HepG2 (cell line): ENCODE results near the gene ANO10. TPM values are rescaled to one million over a fixed set of nuclear protein-coding genes. Genes with fewer than 3 reads are reported as not detected.

ENCODE experiments used
- ATAC-seq: fragments of 200-7000 bp; cut with Tn5 transposase; 3 replicates; pipeline ENCODE4 v1.9.1; 2020; ENCODE audit warnings: mild to moderate bottlenecking, moderate library complexity
- BruUV-seq: library from RNA; stranded (reverse); fragments of 400-500 nt; replicated peaks from 2 replicates; lab custom pipeline; 2021; lab: Mats Ljungman, UMichigan
- CTCF ChIA-PET: fragments of 300-600 bp; formaldehyde crosslinking; extraction: SDS; loops from one replicate; lab custom pipeline; 2021; ENCODE audit warnings: low total read pairs, inconsistent platforms, low intra/inter-chr PET ratio; lab: Yijun Ruan, JAX
- POLR2A ChIA-PET: fragments of 350-600 bp; sonication (Branson Sonifier 250); formaldehyde crosslinking; loops from one replicate; lab custom pipeline; 2020; ENCODE audit warnings: antibody characterized with exemption, inconsistent platforms; lab: Yijun Ruan, JAX
- DNase-seq: peaks from one replicate; pipeline ENCODE4 v3.0.0-alpha.2; 2015; ENCODE audit warnings: low spot score
- FAIRE-seq: peaks from 3 replicates; lab custom pipeline; 2011; peaks lifted over from hg19 to GRCh38; lab: Jason Lieb, UNC
- H2AFZ ChIP-seq: one replicate; pipeline ENCODE4 v1.6.1; 2011; ENCODE audit warnings: low read length, inconsistent platforms
- H3K27ac ChIP-seq: fragments of 300-600 bp; 3 replicates; pipeline ENCODE4 v1.8.0; 2011; ENCODE audit warnings: mixed run types, mild to moderate bottlenecking, mixed read lengths, low read length, inconsistent platforms; ENCODE audit not compliant: insufficient read depth; ENCODE audit errors: extremely low read length
- H3K27me3 ChIP-seq, 2 experiments: fragments of 200-600 bp in 1 of 2; 2 replicates in 1 of 2; 3 replicates in 1 of 2; pipeline versions ENCODE4 v1.6.0 to v1.8.0; 2011; ENCODE audit warnings: low read length in 2 of 2, mild to moderate bottlenecking in 2 of 2, moderate library complexity in 2 of 2, inconsistent platforms in 1 of 2; ENCODE audit not compliant: insufficient read depth in 2 of 2, control insufficient read depth in 1 of 2
- H3K36me3 ChIP-seq, 2 experiments: fragments of 200-600 bp in 1 of 2; replicated peaks in 1 of 2; 2 replicates in 1 of 2; 3 replicates in 1 of 2; pipeline versions ENCODE4 v1.5.1 to v1.8.0; 2011; ENCODE audit warnings: low read length in 2 of 2, inconsistent platforms in 1 of 2; ENCODE audit not compliant: insufficient read depth in 2 of 2, control insufficient read depth in 1 of 2
- H3K4me1 ChIP-seq: 2 replicates; pipeline ENCODE4 v1.5.1; 2012; ENCODE audit warnings: low read length, inconsistent platforms; ENCODE audit not compliant: insufficient read depth
- H3K4me2 ChIP-seq: 2 replicates; pipeline ENCODE4 v1.6.0; 2011; ENCODE audit warnings: low read depth, low read length, inconsistent platforms
- H3K4me3 ChIP-seq, 3 experiments: fragments of 200-600 bp in 1 of 3; sonication (generic), shearing (Covaris generic) in 1 of 3; replicated peaks in 1 of 3; 2 replicates each; pipeline ENCODE4 v1.5.1; 2011 to 2016; ENCODE audit warnings: low read length in 3 of 3, inconsistent platforms in 2 of 3, low read depth in 2 of 3, mild to moderate bottlenecking in 2 of 3, control low read depth in 1 of 3, mixed read lengths in 1 of 3; ENCODE audit not compliant: insufficient read depth in 1 of 3
- H3K79me2 ChIP-seq: one replicate; pipeline ENCODE4 v1.6.1; 2011; ENCODE audit warnings: low read length, inconsistent platforms; ENCODE audit not compliant: insufficient read depth
- H3K9ac ChIP-seq: 2 replicates; pipeline ENCODE4 v1.6.0; 2011; ENCODE audit warnings: mild to moderate bottlenecking, low read depth, low read length, inconsistent platforms; ENCODE audit not compliant: insufficient read depth
- H3K9me3 ChIP-seq: 2 replicates; pipeline ENCODE4 v1.5.1; 2012; ENCODE audit warnings: mild to moderate bottlenecking, low read length
- H4K20me1 ChIP-seq: 2 replicates; pipeline ENCODE4 v1.6.0; 2011; ENCODE audit warnings: inconsistent platforms, mild to moderate bottlenecking, low read length, moderate library complexity; ENCODE audit not compliant: insufficient read depth
- DMAP1 ChIP-seq: IDR thresholded peaks from 2 replicates; pipeline ENCODE4 v1.6.1; 2016
- GABPB1 ChIP-seq: IDR thresholded peaks from 2 replicates; pipeline ENCODE4 v1.6.1; 2016; ENCODE audit warnings: mild to moderate bottlenecking, missing genetic modification reagents, moderate library complexity, missing compliant biosample characterization
- GMEB2 ChIP-seq: IDR thresholded peaks from 2 replicates; pipeline ENCODE4 v1.6.1; 2016; ENCODE audit warnings: missing biosample characterization, missing genetic modification reagents, low read depth
- HMGA1 ChIP-seq: sonication (generic); formaldehyde crosslinking; conservative IDR thresholded peaks from 2 replicates; pipeline ENCODE4 v1.4.0; 2020; ENCODE audit warnings: missing genetic modification reagents
- NFKB2 ChIP-seq: sonication (generic); formaldehyde crosslinking; IDR thresholded peaks from 2 replicates; pipeline ENCODE4 v1.4.0; 2020; ENCODE audit warnings: missing genetic modification reagents, borderline replicate concordance
- NR2F6 ChIP-seq, 2 experiments: IDR thresholded peaks; 2 replicates each; pipeline ENCODE4 v1.6.1; 2016; ENCODE audit warnings: antibody characterized with exemption in 1 of 2, mild to moderate bottlenecking in 1 of 2
- RARG ChIP-seq: sonication (generic); formaldehyde crosslinking; IDR thresholded peaks from 2 replicates; pipeline ENCODE4 v1.4.0; 2020; ENCODE audit warnings: low read depth, mild to moderate bottlenecking, missing genetic modification reagents
- U2AF1 ChIP-seq: fragments of 200-400 bp; formaldehyde crosslinking; optimal IDR thresholded peaks from 2 replicates; pipeline ENCODE3; 2017; ENCODE audit warnings: mild to moderate bottlenecking, low read depth, low read length
- ZNF260 ChIP-seq: sonication (generic); formaldehyde crosslinking; IDR thresholded peaks from 2 replicates; pipeline ENCODE4 v1.4.0; 2020; ENCODE audit warnings: missing genetic modification reagents, low read depth, mild to moderate bottlenecking, borderline replicate concordance
- ZNF282 ChIP-seq: fragments of 450-650 bp; IDR thresholded peaks from 2 replicates; pipeline ENCODE4 v1.6.1; 2018; ENCODE audit not compliant: partially characterized antibody
- ZSCAN22 ChIP-seq: sonication (generic); formaldehyde crosslinking; IDR thresholded peaks from 2 replicates; pipeline ENCODE4 v1.4.0; 2020; ENCODE audit warnings: mild to moderate bottlenecking, missing genetic modification reagents
- WGBS: methylation state at CpG from one replicate; pipeline ENCODE4 v1.1.6; 2017; ENCODE audit warnings: low lambda C conversion rate; 5-methylcytosine and 5-hydroxymethylcytosine counted together
- in situ Hi-C: cut with HindIII; loops from 2 replicates; pipeline ENCODE4 v1.10.0; 2017; ENCODE audit warnings: low pct_unique_long_range_greater_than_20kb; ENCODE audit not compliant: extremely low pct_ligation_motif_present
- intact Hi-C: fragments of 100-400 bp; cut with micrococcal nuclease; formaldehyde crosslinking; loops from one replicate; pipeline ENCODE4 v1.10.0; 2022; ENCODE audit not compliant: unreplicated experiment
- polyA plus RNA-seq, 8 experiments: library from polyadenylated mRNA; depleted of rRNA in 3 of 8; stranded (reverse) in 7 of 8; unstranded in 1 of 8; fragments of >200 nt; fragmentation: Illumina TruSeq in 4 of 8; extraction: Trizol in 4 of 8; gene quantifications; 2 replicates each; pipeline versions ENCODE4 v1.2.1 to v1.2.3, GENCODE V29; 2011 to 2016; ENCODE audit warnings: low read depth in 4 of 8, missing spikeins in 1 of 8, mixed read lengths in 1 of 8; ENCODE audit not compliant: insufficient read depth in 1 of 8
- total RNA-seq, 5 experiments: library from RNA; depleted of rRNA; stranded (reverse); fragments of >200 nt; fragmentation: Illumina TruSeq; extraction: Trizol; gene quantifications; 2 replicates each; pipeline ENCODE4 v1.2.3, GENCODE V29; 2016; ENCODE audit warnings: low read depth in 1 of 5
- TF ChIP-seq, protein P1 (sequence below): sonication (generic); formaldehyde crosslinking; IDR thresholded peaks from 2 replicates; pipeline ENCODE4 v1.4.0; 2020; ENCODE audit warnings: missing genetic modification reagents
- TF ChIP-seq, protein P2 (sequence below): sonication (generic); formaldehyde crosslinking; IDR thresholded peaks from 2 replicates; pipeline ENCODE4 v1.5.1; 2020; ENCODE audit warnings: mild to moderate bottlenecking, missing genetic modification reagents

The ANO10 gene
- total and polyA plus RNA-seq, 2 of the 13 experiments (the other 11 are each of a cell fraction or from before 2014, with no cell fraction given) = 10.4 to 13.1 TPM

GRCh38 chr3:43345246-43345645 lies 276.6 kb downstream of the ANO10 start (continued):
- TF ChIP-seq, protein P1, sequence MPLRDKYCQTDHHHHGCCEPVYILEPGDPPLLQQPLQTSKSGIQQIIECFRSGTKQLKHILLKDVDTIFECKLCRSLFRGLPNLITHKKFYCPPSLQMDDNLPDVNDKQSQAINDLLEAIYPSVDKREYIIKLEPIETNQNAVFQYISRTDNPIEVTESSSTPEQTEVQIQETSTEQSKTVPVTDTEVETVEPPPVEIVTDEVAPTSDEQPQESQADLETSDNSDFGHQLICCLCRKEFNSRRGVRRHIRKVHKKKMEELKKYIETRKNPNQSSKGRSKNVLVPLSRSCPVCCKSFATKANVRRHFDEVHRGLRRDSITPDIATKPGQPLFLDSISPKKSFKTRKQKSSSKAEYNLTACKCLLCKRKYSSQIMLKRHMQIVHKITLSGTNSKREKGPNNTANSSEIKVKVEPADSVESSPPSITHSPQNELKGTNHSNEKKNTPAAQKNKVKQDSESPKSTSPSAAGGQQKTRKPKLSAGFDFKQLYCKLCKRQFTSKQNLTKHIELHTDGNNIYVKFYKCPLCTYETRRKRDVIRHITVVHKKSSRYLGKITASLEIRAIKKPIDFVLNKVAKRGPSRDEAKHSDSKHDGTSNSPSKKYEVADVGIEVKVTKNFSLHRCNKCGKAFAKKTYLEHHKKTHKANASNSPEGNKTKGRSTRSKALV (CRISPR knock-in tag) = no peak
- TF ChIP-seq HMGA1 (no peak), NFKB2 (CRISPR knock-in tag) (no peak), RARG (no peak)
- TF ChIP-seq, protein P2, sequence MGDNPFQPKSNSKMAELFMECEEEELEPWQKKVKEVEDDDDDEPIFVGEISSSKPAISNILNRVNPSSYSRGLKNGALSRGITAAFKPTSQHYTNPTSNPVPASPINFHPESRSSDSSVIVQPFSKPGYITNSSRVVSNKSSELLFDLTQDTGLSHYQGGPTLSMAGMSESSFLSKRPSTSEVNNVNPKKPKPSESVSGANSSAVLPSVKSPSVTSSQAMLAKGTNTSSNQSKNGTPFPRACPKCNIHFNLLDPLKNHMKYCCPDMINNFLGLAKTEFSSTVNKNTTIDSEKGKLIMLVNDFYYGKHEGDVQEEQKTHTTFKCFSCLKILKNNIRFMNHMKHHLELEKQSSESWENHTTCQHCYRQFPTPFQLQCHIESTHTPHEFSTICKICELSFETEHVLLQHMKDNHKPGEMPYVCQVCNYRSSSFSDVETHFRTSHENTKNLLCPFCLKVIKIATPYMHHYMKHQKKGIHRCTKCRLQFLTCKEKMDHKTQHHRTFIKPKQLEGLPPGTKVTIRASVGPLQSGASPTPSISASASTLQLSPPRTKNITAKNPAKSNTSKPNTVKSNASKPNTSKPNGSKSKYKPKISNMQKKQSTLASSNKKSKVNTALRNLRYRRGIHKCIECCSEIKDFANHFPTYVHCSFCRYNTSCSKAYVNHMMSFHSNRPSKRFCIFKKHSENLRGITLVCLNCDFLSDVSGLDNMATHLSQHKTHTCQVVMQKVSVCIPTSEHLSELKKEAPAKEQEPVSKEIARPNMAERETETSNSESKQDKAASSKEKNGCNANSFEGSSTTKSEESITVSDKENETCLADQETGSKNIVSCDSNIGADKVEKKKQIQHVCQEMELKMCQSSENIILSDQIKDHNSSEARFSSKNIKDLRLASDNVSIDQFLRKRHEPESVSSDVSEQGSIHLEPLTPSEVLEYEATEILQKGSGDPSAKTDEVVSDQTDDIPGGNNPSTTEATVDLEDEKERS (CRISPR knock-in tag) = no peak
- TF ChIP-seq, all 625 proteins: peak for 0

DNA sequence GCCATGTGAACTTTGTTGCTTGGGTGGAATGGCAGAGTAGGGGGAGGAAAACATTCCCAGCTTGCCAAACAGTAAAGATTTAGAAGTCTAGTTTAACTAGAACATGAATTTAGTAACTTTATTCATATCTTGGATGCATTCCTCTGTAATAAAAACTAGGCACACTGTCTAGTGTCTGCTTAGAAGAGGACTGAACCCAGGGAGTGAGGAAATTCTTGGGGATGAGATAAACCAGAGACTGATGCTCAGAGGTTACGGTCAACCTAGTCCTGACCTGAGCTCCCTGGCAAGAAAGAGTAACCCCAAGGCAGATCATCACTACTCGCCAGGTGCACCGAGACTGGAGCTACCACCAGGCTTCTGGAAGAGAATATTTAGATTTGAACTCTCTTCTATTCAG lies 277.3 kb downstream of the ANO10 start:
- no peak for FAIRE-seq
- ChIA-PET CTCF (no interaction called here), POLR2A (no interaction called here)
- in situ Hi-C loops (no loop called here), intact Hi-C loops (no loop called here)
- DNase-seq = no peak
- Histone ChIP-seq H4K20me1 (no peaks in the 10 kb centered on the region), H3K27ac (no peak overlapping the region), H3K9me3 (no peaks in the 10 kb centered on the region), H3K79me2 (no peaks in the 10 kb centered on the region), H2AFZ (no peak overlapping the region), H3K36me3 (peaks cover 39 to 86% of the 10 kb centered on the region in 2 experiments), H3K4me1 (no peaks in the 10 kb centered on the region), H3K9ac (no peak overlapping the region), H3K27me3 (no peaks in the 10 kb centered on the region), H3K4me3 (no peak overlapping the region), H3K4me2 (no peak overlapping the region)
- TF ChIP-seq ZNF260 (CRISPR knock-in tag) (no peak), GABPB1 (CRISPR knock-in tag) (no peak), ZNF282 (no peak), U2AF1 (no peak), NR2F6 (IDR thresholded peaks at IDR 0.05) (no peak), NR2F6 (CRISPR knock-in tag; IDR thresholded peaks at IDR 0.05) (no peak), ZSCAN22 (no peak), DMAP1 (CRISPR knock-in tag) (no peak), RARG (no peak), GMEB2 (CRISPR knock-in tag) (no peak)
- ATAC-seq = no peak
- 100% methylated on average over 3 of the region's 3 CpGs for WGBS
- BruUV-seq = no TSS peak
